Neural cell (in vitro differentiated cells): ENCODE data around the gene WNT7B. TPM values are rescaled to one million over a fixed set of nuclear protein-coding genes. Genes with fewer than 3 reads are reported as not detected.

Source experiments
- H2AFZ ChIP-seq: fragments of 200-600, 300-800 bp; sonication (generic), shearing (Covaris generic); 2 replicates; pipeline ENCODE4 v1.6.0; 2014; ENCODE audit warnings: low read depth, mild to moderate bottlenecking, antibody characterized with exemption, low read length, moderate library complexity
- H3F3A ChIP-seq: fragments of 200-600 bp; shearing (Covaris generic); 2 replicates; pipeline ENCODE4 v1.6.1; 2016; ENCODE audit warnings: mild to moderate bottlenecking, moderate library complexity, mixed read lengths, antibody characterized with exemption, low read length; ENCODE audit not compliant: insufficient read depth, poor library complexity, severe bottlenecking
- H3K27ac ChIP-seq: fragments of 200-600, 300-800 bp; sonication (generic), shearing (Covaris generic); 2 replicates; pipeline ENCODE4 v1.5.1; 2014; ENCODE audit warnings: mild to moderate bottlenecking, low read length, moderate library complexity
- H3K27me3 ChIP-seq: fragments of 300-800, 200-600 bp; sonication (generic), shearing (Covaris generic); 2 replicates; pipeline ENCODE4 v1.6.0; 2014; ENCODE audit warnings: mild to moderate bottlenecking, low read depth, low read length, moderate library complexity; ENCODE audit not compliant: insufficient read depth
- H3K36me3 ChIP-seq: fragments of 300-800, 200-600 bp; sonication (generic), shearing (Covaris generic); 2 replicates; pipeline ENCODE4 v1.5.1; 2014; ENCODE audit warnings: mild to moderate bottlenecking, antibody characterized with exemption, low read length, moderate library complexity; ENCODE audit not compliant: insufficient read depth
- H3K4me2 ChIP-seq: fragments of 300-800, 200-600 bp; sonication (generic), shearing (Covaris generic); 2 replicates; pipeline ENCODE4 v1.6.0; 2014; ENCODE audit warnings: mild to moderate bottlenecking, low read length
- H3K4me3 ChIP-seq: fragments of 300-800, 200-600 bp; sonication (generic), shearing (Covaris generic); 2 replicates; pipeline ENCODE4 v1.5.1; 2014; ENCODE audit warnings: mild to moderate bottlenecking, low read length, moderate library complexity
- H3K79me2 ChIP-seq: fragments of 200-600 bp; shearing (Covaris generic); replicated peaks from 2 replicates; pipeline ENCODE4 v1.6.0; 2014; ENCODE audit warnings: mild to moderate bottlenecking, low read length, moderate library complexity; ENCODE audit not compliant: insufficient read depth
- H3K9ac ChIP-seq: fragments of 300-800, 200-600 bp; sonication (generic), shearing (Covaris generic); 2 replicates; pipeline ENCODE4 v1.6.1; 2016; ENCODE audit warnings: mild to moderate bottlenecking, low read length, mixed read lengths
- H3K9me2 ChIP-seq: fragments of 200-600 bp; shearing (Covaris generic); 2 replicates; pipeline ENCODE4 v1.6.1; 2016; ENCODE audit warnings: mild to moderate bottlenecking, low read length, mixed read lengths; ENCODE audit not compliant: insufficient read depth
- H3K9me3 ChIP-seq: fragments of 200-600, 300-800 bp; sonication (generic), shearing (Covaris generic); 2 replicates; pipeline ENCODE4 v1.6.1; 2016; ENCODE audit warnings: mild to moderate bottlenecking, mixed run types, low read length, moderate library complexity, mixed read lengths
- H4K20me1 ChIP-seq: fragments of 200-600 bp; shearing (Covaris generic); 2 replicates; pipeline ENCODE4 v1.6.1; 2016; ENCODE audit warnings: mild to moderate bottlenecking, mixed run types; ENCODE audit not compliant: insufficient read depth
- CTCF ChIP-seq: fragments of 450-650 bp; IDR thresholded peaks from 2 replicates; pipeline ENCODE4 v1.5.1; 2014; ENCODE audit warnings: antibody characterized with exemption, mild to moderate bottlenecking, moderate library complexity; ENCODE audit not compliant: poor library complexity, severe bottlenecking
- EP300 ChIP-seq: fragments of 450-650 bp; conservative IDR thresholded peaks from 2 replicates; pipeline ENCODE4 v1.6.1; 2014; ENCODE audit warnings: antibody characterized with exemption, mild to moderate bottlenecking, moderate library complexity; ENCODE audit not compliant: poor library complexity, severe bottlenecking
- EZH2 ChIP-seq: fragments of 200-600, 300-800 bp; shearing (Covaris generic), sonication (generic); IDR thresholded peaks from 2 replicates; pipeline ENCODE4 v1.6.1; 2014; ENCODE audit warnings: antibody characterized with exemption, low read length, borderline replicate concordance, mild to moderate bottlenecking; ENCODE audit not compliant: insufficient read depth, poor library complexity, severe bottlenecking
- MXI1 ChIP-seq: fragments of 450-650 bp; conservative IDR thresholded peaks from 2 replicates; pipeline ENCODE4 v1.6.1; 2014; ENCODE audit warnings: antibody characterized with exemption, mild to moderate bottlenecking; ENCODE audit not compliant: poor library complexity, severe bottlenecking
- POLR2AphosphoS5 ChIP-seq: IDR thresholded peaks from 2 replicates; pipeline ENCODE4 v1.6.1; 2012
- RAD21 ChIP-seq: fragments of 450-650 bp; conservative IDR thresholded peaks from 2 replicates; pipeline ENCODE4 v1.6.1; 2014; ENCODE audit warnings: antibody characterized with exemption, mild to moderate bottlenecking, moderate library complexity
- REST ChIP-seq: IDR thresholded peaks from 2 replicates; pipeline ENCODE4 v1.6.1; 2012; ENCODE audit warnings: borderline replicate concordance
- SMC3 ChIP-seq: fragments of 450-650 bp; conservative IDR thresholded peaks from 2 replicates; pipeline ENCODE4 v1.6.1; 2014; ENCODE audit warnings: antibody characterized with exemption, mild to moderate bottlenecking, moderate library complexity; ENCODE audit not compliant: poor library complexity
- TAF1 ChIP-seq: IDR thresholded peaks from 2 replicates; pipeline ENCODE4 v1.6.1; 2012; ENCODE audit warnings: low read depth
- polyA plus RNA-seq: library from polyadenylated mRNA; depleted of rRNA; stranded (reverse); fragments of >200 nt; gene quantifications from 2 replicates; pipeline ENCODE4 v1.2.3, GENCODE V29; 2014

Gene WNT7B
- polyA plus RNA-seq, 1 donor from 2014 or later = 0.16 TPM

- Histone ChIP-seq H3K27ac (no peak overlapping the region), H3K9me2 (no peaks in the 10 kb centered on the region), H3K27me3 (no peaks in the 10 kb centered on the region), H3F3A (no peaks in the 10 kb centered on the region), H3K4me3 (peak overlapping the region; percentile 11), H3K4me2 (no peak overlapping the region), H3K36me3 (no peaks in the 10 kb centered on the region), H3K79me2 (no peaks in the 10 kb centered on the region), H4K20me1 (no peaks in the 10 kb centered on the region), H3K9ac (no peak overlapping the region), H3K9me3 (no peaks in the 10 kb centered on the region), H2AFZ (no peak overlapping the region)
- TF ChIP-seq POLR2AphosphoS5 (peak; percentile 12), CTCF (no peak)
Observed at GRCh38 chr22:45878051-45878781, 98.7 kb downstream of the WNT7B start.

- Histone ChIP-seq H3K4me2 (no peak overlapping the region), H3K9me3 (no peaks in the 10 kb centered on the region)
- TF ChIP-seq SMC3 (no peak), CTCF (no peak), EZH2 (no peak), MXI1 (no peak), REST (no peak), TAF1 (no peak), EP300 (no peak), RAD21 (no peak), POLR2AphosphoS5 (no peak)
Observed at GRCh38 chr22:45877651-45878050, 99.3 kb downstream of the WNT7B start.

More at GRCh38 chr22:45877651-45878050, 99.3 kb downstream of the WNT7B start:
- H4K20me1 ChIP-seq = no peaks in the 10 kb centered on the region
- no peaks in the 10 kb centered on the region for H3K27me3 ChIP-seq
- H2AFZ ChIP-seq = no peak overlapping the region
- H3K27ac ChIP-seq = no peak overlapping the region
- no peaks in the 10 kb centered on the region for H3K36me3 ChIP-seq
- H3K79me2 ChIP-seq = no peaks in the 10 kb centered on the region
- no peak overlapping the region for H3K9ac ChIP-seq
- no peaks in the 10 kb centered on the region for H3K9me2 ChIP-seq
- no peak overlapping the region for H3K4me3 ChIP-seq
- H3F3A ChIP-seq = no peaks in the 10 kb centered on the region
